HEK293 (cell line): ENCODE measurements around the gene HRAS.
A peak's percentile ranks its signal among the peaks of the same experiment; 100 is the strongest.

ENCODE experiments used
- CTCF ChIA-PET: fragments of 350-600 bp; formaldehyde crosslinking; extraction: SDS; loops from one replicate; lab custom pipeline; 2021; ENCODE audit warnings: antibody characterized with exemption; lab: Yijun Ruan, JAX
- POLR2A ChIA-PET: fragments of 300-600 bp; formaldehyde crosslinking; extraction: SDS; loops from one replicate; lab custom pipeline; 2020; ENCODE audit warnings: antibody characterized with exemption, inconsistent platforms; lab: Yijun Ruan, JAX
- H3K27ac ChIP-seq: fragments of 200-500 bp; sonication (Bioruptor generic); 2 replicates; pipeline ENCODE4 v1.5.1; 2014; ENCODE audit warnings: low read depth, low read length, control low read depth, inconsistent platforms; ENCODE audit errors: extremely low read depth
- H3K36me3 ChIP-seq, 2 experiments: fragments of 200-500 bp in 1 of 2; sonication (Bioruptor generic) in 1 of 2; 1 replicate in 1 of 2; 2 replicates in 1 of 2; pipeline ENCODE4 v1.5.1; 2014 to 2017; ENCODE audit warnings: inconsistent platforms in 2 of 2, low read length in 2 of 2; ENCODE audit not compliant: control insufficient read depth in 2 of 2, insufficient read depth in 1 of 2
- H3K4me1 ChIP-seq: fragments of 200-500 bp; sonication (Bioruptor generic); 2 replicates; pipeline ENCODE4 v1.5.1; 2014; ENCODE audit warnings: mild to moderate bottlenecking, low read length, inconsistent platforms; ENCODE audit not compliant: control insufficient read depth, insufficient read depth
- H3K4me3 ChIP-seq: 2 replicates; pipeline ENCODE4 v1.5.1; 2011; ENCODE audit warnings: low read depth, mild to moderate bottlenecking, control low read depth, low read length, moderate library complexity
- H3K9me3 ChIP-seq: fragments of 200-500 bp; sonication (Bioruptor generic); 2 replicates; pipeline ENCODE4 v1.5.1; 2014; ENCODE audit warnings: low read depth, low read length, inconsistent platforms; ENCODE audit not compliant: control insufficient read depth, insufficient read depth
- AEBP2 ChIP-seq: fragments of 450-650 bp; formaldehyde crosslinking; IDR thresholded peaks from 2 replicates; pipeline ENCODE4 v1.5.1; 2016; ENCODE audit warnings: missing biosample characterization, missing genetic modification characterization, borderline replicate concordance
- BCL11A ChIP-seq: fragments of 450-650 bp; formaldehyde crosslinking; IDR thresholded peaks from 2 replicates; pipeline ENCODE4 v1.5.1; 2016; ENCODE audit warnings: low read depth, missing biosample characterization, missing genetic modification characterization
- BCL11B ChIP-seq: fragments of 450-650 bp; formaldehyde crosslinking; IDR thresholded peaks from 2 replicates; pipeline ENCODE4 v1.5.1; 2016; ENCODE audit warnings: low read depth, missing biosample characterization, missing genetic modification characterization
- FEZF1 ChIP-seq: fragments of 450-650 bp; formaldehyde crosslinking; IDR thresholded peaks from 2 replicates; pipeline ENCODE4 v1.5.1; 2016; ENCODE audit warnings: missing biosample characterization, missing genetic modification characterization
- GLIS2 ChIP-seq: fragments of 450-650 bp; formaldehyde crosslinking; IDR thresholded peaks from 2 replicates; pipeline ENCODE4 v1.5.1; 2016; ENCODE audit warnings: missing biosample characterization, missing genetic modification characterization
- INSM2 ChIP-seq: fragments of 450-650 bp; formaldehyde crosslinking; IDR thresholded peaks from 2 replicates; pipeline ENCODE4 v1.5.1; 2016; ENCODE audit warnings: missing biosample characterization, missing genetic modification characterization
- KLF8 ChIP-seq: fragments of 450-650 bp; formaldehyde crosslinking; IDR thresholded peaks from 2 replicates; pipeline ENCODE4 v1.5.1; 2016; ENCODE audit warnings: missing biosample characterization, missing genetic modification characterization
- PRDM4 ChIP-seq: fragments of 450-650 bp; formaldehyde crosslinking; IDR thresholded peaks from 2 replicates; pipeline ENCODE4 v1.5.1; 2017; ENCODE audit warnings: missing biosample characterization, missing genetic modification characterization
- SP3 ChIP-seq: fragments of 450-650 bp; formaldehyde crosslinking; IDR thresholded peaks from 2 replicates; pipeline ENCODE4 v1.5.1; 2016; ENCODE audit warnings: missing biosample characterization, missing genetic modification characterization
- ZBTB8A ChIP-seq: fragments of 450-650 bp; formaldehyde crosslinking; IDR thresholded peaks from 2 replicates; pipeline ENCODE4 v1.5.1; 2016; ENCODE audit warnings: missing biosample characterization, missing genetic modification characterization
- ZFP3 ChIP-seq: fragments of 450-650 bp; formaldehyde crosslinking; IDR thresholded peaks from 2 replicates; pipeline ENCODE4 v1.5.1; 2016; ENCODE audit warnings: low read depth, missing biosample characterization, missing genetic modification characterization
- ZNF138 ChIP-seq: fragments of 450-650 bp; formaldehyde crosslinking; IDR thresholded peaks from 2 replicates; pipeline ENCODE4 v1.5.1; 2016; ENCODE audit warnings: missing biosample characterization, missing genetic modification characterization, borderline replicate concordance
- ZNF174 ChIP-seq: fragments of 450-650 bp; formaldehyde crosslinking; IDR thresholded peaks from 2 replicates; pipeline ENCODE4 v1.5.0; 2017; ENCODE audit warnings: missing biosample characterization, mild to moderate bottlenecking, missing genetic modification characterization
- ZNF239 ChIP-seq: fragments of 450-650 bp; formaldehyde crosslinking; IDR thresholded peaks from 2 replicates; pipeline ENCODE4 v1.5.1; 2016; ENCODE audit warnings: missing biosample characterization, missing genetic modification characterization
- ZNF302 ChIP-seq: fragments of 450-650 bp; formaldehyde crosslinking; IDR thresholded peaks from 2 replicates; pipeline ENCODE4 v1.5.1; 2016; ENCODE audit warnings: missing biosample characterization, missing genetic modification characterization, low read depth
- ZNF423 ChIP-seq: fragments of 450-650 bp; formaldehyde crosslinking; IDR thresholded peaks from 2 replicates; pipeline ENCODE4 v1.5.1; 2016; ENCODE audit warnings: missing biosample characterization, missing genetic modification characterization
- ZNF558 ChIP-seq: fragments of 450-650 bp; formaldehyde crosslinking; IDR thresholded peaks from 2 replicates; pipeline ENCODE4 v1.5.1; 2016; ENCODE audit warnings: missing biosample characterization, missing genetic modification characterization
- ZNF610 ChIP-seq: fragments of 450-650 bp; formaldehyde crosslinking; IDR thresholded peaks from 2 replicates; pipeline ENCODE4 v1.5.1; 2016; ENCODE audit warnings: missing biosample characterization, missing genetic modification characterization, borderline replicate concordance
- ZNF621 ChIP-seq: fragments of 450-650 bp; formaldehyde crosslinking; IDR thresholded peaks from 2 replicates; pipeline ENCODE4 v1.5.1; 2017; ENCODE audit warnings: missing biosample characterization, missing genetic modification characterization
- ZNF639 ChIP-seq: fragments of 450-650 bp; formaldehyde crosslinking; IDR thresholded peaks from 2 replicates; pipeline ENCODE4 v1.5.1; 2016; ENCODE audit warnings: missing biosample characterization, missing genetic modification characterization
- ZNF791 ChIP-seq: fragments of 450-650 bp; formaldehyde crosslinking; IDR thresholded peaks from 2 replicates; pipeline ENCODE4 v1.5.1; 2016; ENCODE audit warnings: missing biosample characterization, missing genetic modification characterization
- ZNF837 ChIP-seq: fragments of 450-650 bp; formaldehyde crosslinking; IDR thresholded peaks from 2 replicates; pipeline ENCODE4 v1.5.1; 2016; ENCODE audit warnings: missing biosample characterization, missing genetic modification characterization
- ZSCAN23 ChIP-seq: fragments of 450-650 bp; formaldehyde crosslinking; IDR thresholded peaks from 2 replicates; pipeline ENCODE4 v1.5.1; 2016; ENCODE audit warnings: missing biosample characterization, missing genetic modification characterization

The HRAS gene

DNA sequence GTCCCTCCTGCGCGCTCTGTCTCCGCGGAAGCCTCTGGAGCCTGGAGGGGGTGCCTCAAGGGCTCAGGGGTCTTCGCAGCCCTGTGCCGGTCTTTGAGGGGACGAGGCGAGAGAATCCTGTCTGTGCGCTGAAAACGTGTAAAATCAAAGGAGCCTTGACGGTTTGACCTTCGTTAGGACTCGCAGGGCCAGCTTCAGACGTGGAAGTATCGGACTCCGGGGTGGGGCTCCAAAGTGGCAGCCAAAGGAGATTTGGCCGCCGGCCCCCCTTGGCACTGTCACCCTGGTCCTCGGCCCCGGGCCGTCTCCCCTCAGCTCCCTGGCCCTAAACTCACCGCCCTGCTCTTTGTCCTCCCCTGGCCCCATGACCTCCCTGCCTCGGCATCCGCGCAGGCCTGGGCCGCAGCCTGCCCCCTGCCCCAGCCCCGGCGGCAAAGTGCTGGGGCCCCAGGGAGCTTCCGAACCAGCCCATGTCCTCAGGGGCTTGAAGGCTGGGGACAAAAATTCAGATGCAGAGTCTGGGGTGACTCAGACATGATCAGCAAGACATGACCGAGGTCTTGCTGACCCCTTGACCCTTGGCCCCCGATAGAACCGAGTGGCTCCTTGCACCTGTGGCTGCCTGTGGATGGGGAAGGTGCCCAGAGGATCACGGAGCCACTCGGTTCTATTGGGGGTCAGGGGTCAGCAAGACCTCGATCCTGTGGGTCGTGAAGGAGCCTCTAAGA is 33.9 kb upstream of the HRAS start:
- ChIA-PET POLR2A (interaction anchor here (0.9 to 1.6 kb wide), 3 partner anchors 10 to 235 kb away, joined by 3 to 4 read pairs (median 4); partner anchors contain the start of gene IRF7), CTCF (interaction anchor here (0.8 kb wide), 1 partner anchor 51 kb away, joined by 4 read pairs; no protein-coding TSS in a partner anchor)
- Histone ChIP-seq H3K27ac (peak overlapping the region; percentile 73; the same call in 1 of the 2 replicates), H3K4me3 (peak overlapping the region; percentile 51), H3K36me3 (peaks cover 0 to under 1% of the 10 kb centered on the region in 2 experiments; a peak in 1 of 3 replicates), H3K9me3 (no peaks in the 10 kb centered on the region), H3K4me1 (no peaks in the 10 kb centered on the region; the same call in 1 of the 2 replicates)
- TF ChIP-seq ZFP3 (tag by site-specific recombination) (no peak), FEZF1 (tag by site-specific recombination) (no peak), ZNF610 (tag by site-specific recombination) (no peak), BCL11A (tag by site-specific recombination) (peak; percentile 56; the same call in 1 of the 2 replicates), SP3 (no peak), GLIS2 (tag by site-specific recombination) (0 out of 2 replicates have a peak, but pooled peaks have one; percentile 36), ZNF423 (tag by site-specific recombination) (no peak), ZNF791 (tag by site-specific recombination) (no peak), AEBP2 (tag by site-specific recombination) (no peak), INSM2 (tag by site-specific recombination) (no peak), ZNF837 (tag by site-specific recombination) (no peak), ZNF239 (tag by site-specific recombination) (no peak), ZBTB8A (tag by site-specific recombination) (peak; percentile 11; the same call in 1 of the 2 replicates), KLF8 (tag by site-specific recombination) (no peak), PRDM4 (no peak), ZNF621 (no peak), ZSCAN23 (tag by site-specific recombination) (no peak), ZNF138 (no peak), BCL11B (peak; percentile 83), ZNF302 (tag by site-specific recombination) (no peak), ZNF558 (tag by site-specific recombination) (no peak), ZNF174 (tag by site-specific recombination) (no peak), ZNF639 (no peak)
